Pancreas (tissue), 10 donors: ENCODE data around the gene GOLGA1. TPM values are rescaled to one million over a fixed set of nuclear protein-coding genes. Genes with fewer than 3 reads are reported as not detected.

Experiments used
- ATAC-seq, 4 donors: fragments of 200-7000 bp; cut with Tn5 transposase; one replicate each; pipeline versions ENCODE4 v1.8.0 to v1.9.1; 2020; ENCODE audit warnings: mild to moderate bottlenecking in 4 of 4, moderate library complexity in 4 of 4
- DNase-seq, 6 donors: peaks; one replicate each; pipeline ENCODE4 v3.0.0-alpha.2; 2020
- FAIRE-seq: peaks from 2 replicates; lab custom pipeline; 2012; peaks lifted over from hg19 to GRCh38; lab: Jason Lieb, UNC
- H3K27ac ChIP-seq, 4 donors: fragments of 200-600 bp; sonication (generic); 1 replicate in 3 of 4; 2 replicates in 1 of 4; pipeline versions ENCODE4 v1.5.0 to v1.8.0; 2020
- H3K27me3 ChIP-seq, 4 donors: fragments of 200-600 bp; one replicate each; pipeline ENCODE4 v1.8.0; 2021
- H3K36me3 ChIP-seq, 3 donors: fragments of 200-600 bp; sonication (generic) in 1 of 3; one replicate each; pipeline versions ENCODE4 v1.5.0 to v1.8.0; 2020 to 2021
- H3K4me1 ChIP-seq, 3 donors: fragments of 200-600 bp; one replicate each; pipeline ENCODE4 v1.8.0; 2021
- H3K4me3 ChIP-seq, 4 donors: fragments of 200-600 bp; sonication (generic) in 2 of 4; one replicate each; pipeline versions ENCODE4 v1.5.0 to v1.8.0; 2020 to 2021
- H3K9me3 ChIP-seq, 4 donors: fragments of 200-600 bp; one replicate each; pipeline ENCODE4 v1.8.0; 2021
- WGBS, 2 donors: extraction: QIAGEN DNeasy Blood & Tissue Kit; methylation state at CpG; one replicate each; pipeline ENCODE4 v1.1.7; 2013; 5-methylcytosine and 5-hydroxymethylcytosine counted together
- intact Hi-C, 3 donors: fragments of 100-400 bp; cut with DNase I; formaldehyde crosslinking; loops; one replicate each; pipeline versions ENCODE4 v1.11.1 to v1.14.2; 2022
- polyA plus RNA-seq, 2 donors: library from polyadenylated mRNA; stranded (reverse); fragments of 200-250 nt; gene quantifications; one replicate each; pipeline ENCODE4 v1.2.3, GENCODE V29; 2013
- total RNA-seq, 6 donors: library from RNA; stranded (reverse); fragmentation: NEBNext Ultra II Directional in 4 of 6; extraction: Animal tissue kit (Norgen Biotek cat#: 25700) in 4 of 6; gene quantifications; one replicate each; pipeline versions ENCODE4 v1.2.1 to v1.2.4, GENCODE V29; 2021 to 2023
- TF ChIP-seq, protein P1 (sequence below), 4 donors: fragments of 200-600 bp; sonication (generic) in 3 of 4; IDR thresholded peaks; one replicate each; pipeline versions ENCODE4 v1.5.0 to v1.8.0; 2021; ENCODE audit warnings: antibody characterized with exemption in 4 of 4
- donor health status: healthy with polysubstance abuse.
- donor health status: DM: no; HTN: no; CAD: no; lungs with moderate emphysema.
- donor health status: DM: no; HTN: no; CAD: no.
- donor health status: control.
- donor health status: control.
- donor health status: Bipolar disorder and iron deficiency.
- donor health status: DM: yes; HTN: yes; CAD: no.
- donor health status: DM: no; HTN: no; CAD: no.
- donor health status: DM: no; HTN: no; CAD: no.
- donor health status: DM: yes; HTN: yes; CAD: no.

The GOLGA1 gene
- total and polyA plus RNA-seq, 8 donors = 9.0 to 14.7 (median 10.9) TPM

DNA sequence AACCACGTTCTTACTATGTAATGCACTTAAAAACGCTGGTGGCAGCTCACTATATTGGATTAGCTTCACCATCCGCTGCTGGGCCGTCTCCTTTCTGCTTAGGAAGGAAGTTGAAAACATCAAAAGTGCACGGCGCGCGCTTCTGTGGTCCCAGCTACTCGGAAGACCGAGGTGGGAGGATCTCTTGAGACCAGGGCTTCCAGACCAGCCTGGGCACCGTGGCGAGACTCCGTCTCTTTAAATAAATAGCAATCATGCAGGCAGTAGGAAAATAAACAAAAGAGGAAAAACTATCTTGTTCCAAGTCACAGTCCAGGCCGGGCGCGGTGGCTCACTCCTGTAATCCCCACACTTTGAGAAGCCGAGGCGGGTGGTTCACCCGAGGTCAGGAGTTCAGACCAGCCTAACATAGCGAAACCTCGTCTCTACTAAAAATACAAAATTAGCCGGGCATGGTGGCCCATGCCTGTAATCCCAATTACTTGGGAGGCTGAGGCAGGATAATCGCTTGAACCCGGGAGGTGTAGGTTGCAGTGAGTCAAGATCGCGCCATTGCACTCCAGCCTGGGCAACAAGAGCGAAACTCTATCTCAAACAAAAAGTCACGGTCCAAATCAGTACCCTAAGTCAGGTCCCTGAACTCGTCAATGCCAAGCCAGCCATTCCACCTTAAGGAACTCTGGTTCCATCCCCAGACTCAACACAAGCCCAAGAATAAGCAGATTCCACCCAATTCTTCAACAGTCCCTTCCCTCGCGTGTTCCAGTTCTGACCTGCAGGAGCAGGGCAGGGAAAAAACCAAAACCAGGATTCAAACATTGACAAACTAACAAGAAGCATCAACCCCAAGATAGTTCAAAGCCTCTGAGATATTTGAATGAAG lies 1.0 kb upstream of the GOLGA1 start:
- FAIRE-seq (no peak), DNase-seq (peak; percentile 37 to 76 (median 57)), ATAC-seq (peak; percentile 33 to 58 (median 46))
- peak overlapping the region; percentile 75 to 90 (median 86) for H3K4me3 ChIP-seq
- no peaks in the 10 kb centered on the region for H3K27me3 ChIP-seq
- TF ChIP-seq, protein P1, sequence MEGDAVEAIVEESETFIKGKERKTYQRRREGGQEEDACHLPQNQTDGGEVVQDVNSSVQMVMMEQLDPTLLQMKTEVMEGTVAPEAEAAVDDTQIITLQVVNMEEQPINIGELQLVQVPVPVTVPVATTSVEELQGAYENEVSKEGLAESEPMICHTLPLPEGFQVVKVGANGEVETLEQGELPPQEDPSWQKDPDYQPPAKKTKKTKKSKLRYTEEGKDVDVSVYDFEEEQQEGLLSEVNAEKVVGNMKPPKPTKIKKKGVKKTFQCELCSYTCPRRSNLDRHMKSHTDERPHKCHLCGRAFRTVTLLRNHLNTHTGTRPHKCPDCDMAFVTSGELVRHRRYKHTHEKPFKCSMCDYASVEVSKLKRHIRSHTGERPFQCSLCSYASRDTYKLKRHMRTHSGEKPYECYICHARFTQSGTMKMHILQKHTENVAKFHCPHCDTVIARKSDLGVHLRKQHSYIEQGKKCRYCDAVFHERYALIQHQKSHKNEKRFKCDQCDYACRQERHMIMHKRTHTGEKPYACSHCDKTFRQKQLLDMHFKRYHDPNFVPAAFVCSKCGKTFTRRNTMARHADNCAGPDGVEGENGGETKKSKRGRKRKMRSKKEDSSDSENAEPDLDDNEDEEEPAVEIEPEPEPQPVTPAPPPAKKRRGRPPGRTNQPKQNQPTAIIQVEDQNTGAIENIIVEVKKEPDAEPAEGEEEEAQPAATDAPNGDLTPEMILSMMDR (IDR thresholded peaks at IDR 0.05) = no peak
- H3K36me3 ChIP-seq = peaks cover 0 to 5% (median 0%) of the 10 kb centered on the region in 3 donors
- H3K9me3 ChIP-seq = no peaks in the 10 kb centered on the region
- intact Hi-C loops = no loop called here
- peaks cover 0 to 8% (median 6%) of the 10 kb centered on the region in 3 donors for H3K4me1 ChIP-seq
- H3K27ac ChIP-seq = peak overlapping the region; percentile 96 to 99 (median 98)
- WGBS, 2 donors = 6 to 11% methylated on average over 31 of the region's 31 CpGs

DNA sequence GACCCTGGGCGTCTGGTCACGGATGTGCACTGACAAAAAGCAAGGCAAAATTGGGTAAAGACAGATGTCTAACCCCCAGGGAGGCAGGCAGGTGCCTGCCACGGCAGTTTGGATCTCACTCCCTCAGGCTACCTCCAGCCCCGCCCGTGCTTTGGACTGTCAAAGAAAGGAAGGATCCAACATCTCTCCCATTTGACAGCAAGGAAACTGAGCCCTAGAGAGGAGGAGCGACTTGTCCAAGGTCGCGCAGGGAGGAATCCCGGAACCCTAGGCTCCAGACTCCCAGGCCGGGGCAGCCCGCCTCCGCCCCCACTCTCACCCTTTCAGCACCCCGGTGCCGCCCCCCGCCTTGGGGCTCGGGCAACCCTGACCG lies 376 bp downstream of the GOLGA1 start:
- H3K27ac ChIP-seq = peak overlapping the region; percentile 96 to 99 (median 98)
- H3K4me3 ChIP-seq = peak overlapping the region; percentile 75 to 90 (median 86)
- H3K4me1 ChIP-seq = peaks cover 0 to 8% (median 6%) of the 10 kb centered on the region in 3 donors
- H3K27me3 ChIP-seq = no peaks in the 10 kb centered on the region
- no peaks in the 10 kb centered on the region for H3K9me3 ChIP-seq
- 0 to 1% methylated on average over 17 of the region's 17 CpGs for WGBS, 2 donors
- no peak for DNase-seq
- H3K36me3 ChIP-seq = peaks cover 0 to 5% (median 0%) of the 10 kb centered on the region in 3 donors
- intact Hi-C loops = no loop called here
- TF ChIP-seq, protein P1 (IDR thresholded peaks at IDR 0.05) = no peak
- ATAC-seq = peak in 3 of 4 donors; percentile 47 to 63 (median 54)
- FAIRE-seq = no peak

DNA sequence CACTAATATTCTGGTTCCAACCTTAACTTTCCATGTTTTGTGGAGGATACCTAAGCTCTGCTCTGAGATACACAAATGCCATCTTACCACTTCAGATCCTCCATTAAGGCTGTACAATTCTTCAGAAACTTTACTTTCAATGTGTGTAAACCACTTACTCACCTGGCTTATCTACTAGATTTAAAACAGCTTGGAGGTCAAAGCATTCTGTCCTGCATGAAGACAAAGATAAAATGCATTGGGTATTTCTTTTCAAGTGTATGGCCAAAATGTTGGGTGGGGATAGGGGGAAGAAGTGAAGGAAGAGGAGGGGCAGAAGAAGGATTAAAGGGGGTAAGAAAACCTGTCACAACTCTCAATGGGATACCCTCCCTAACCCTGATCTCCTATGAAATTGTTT lies 939 bp downstream of the GOLGA1 start:
- FAIRE-seq (no peak), ATAC-seq (no peak), DNase-seq (no peak)
- Histone ChIP-seq H3K4me3 (peak overlapping the region; percentile 75 to 90 (median 86)), H3K9me3 (no peaks in the 10 kb centered on the region), H3K4me1 (peaks cover 0 to 8% (median 6%) of the 10 kb centered on the region in 3 donors), H3K27me3 (no peaks in the 10 kb centered on the region), H3K36me3 (peaks cover 0 to 5% (median 0%) of the 10 kb centered on the region in 3 donors), H3K27ac (peak overlapping the region in 2 of 4 donors; percentile 96 to 99)
- intact Hi-C loops = no loop called here
- TF ChIP-seq, protein P1 (IDR thresholded peaks at IDR 0.05) = no peak

DNA sequence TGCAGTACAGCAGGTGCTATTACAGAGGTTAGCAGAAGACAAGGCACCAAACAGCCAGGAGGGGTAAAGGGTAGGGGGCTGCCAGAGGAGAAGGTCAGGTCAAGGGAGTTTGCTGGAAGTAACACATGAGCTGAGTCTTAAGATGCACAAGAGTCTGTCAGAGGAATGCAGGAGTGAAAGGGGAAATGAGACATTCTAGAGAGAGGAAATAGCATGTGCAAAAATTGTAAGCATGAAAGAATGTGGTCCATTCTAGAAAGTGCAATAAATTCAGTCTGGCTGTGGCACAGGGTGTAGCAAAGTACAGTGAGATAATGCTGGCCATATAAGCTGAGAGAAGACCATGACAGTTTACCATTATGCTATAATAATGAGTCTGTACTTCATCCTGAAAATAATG lies 6.6 kb downstream of the GOLGA1 start:
- Histone ChIP-seq H3K4me3 (no peak overlapping the region), H3K27ac (no peak overlapping the region), H3K4me1 (no peaks in the 10 kb centered on the region), H3K9me3 (no peaks in the 10 kb centered on the region), H3K27me3 (no peaks in the 10 kb centered on the region), H3K36me3 (peaks cover 4 to 25% (median 7%) of the 10 kb centered on the region in 3 donors)
- ATAC-seq (no peak), DNase-seq (no peak), FAIRE-seq (no peak)
- intact Hi-C loops = no loop called here
- TF ChIP-seq, protein P1 (IDR thresholded peaks at IDR 0.05) = no peak

DNA sequence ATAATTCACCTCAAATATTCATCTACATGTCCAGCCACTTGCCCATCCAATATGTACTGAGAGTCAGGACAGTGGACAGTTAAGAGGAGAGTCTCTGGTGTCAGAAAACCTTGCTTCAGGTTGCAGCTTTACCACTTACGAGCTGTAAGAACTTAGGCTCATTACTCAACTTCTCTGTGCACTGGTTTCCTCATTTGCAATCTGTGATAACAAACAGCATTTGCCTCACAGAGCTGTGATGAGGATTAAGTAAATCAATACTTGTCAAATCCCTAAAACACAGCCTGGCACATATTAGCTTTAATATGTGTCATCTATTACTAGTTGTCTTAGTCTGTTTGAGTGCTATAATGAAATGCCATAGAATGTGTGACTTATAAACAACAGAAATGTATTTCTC lies 8.6 kb downstream of the GOLGA1 start:
- H3K36me3 ChIP-seq = peaks cover 7 to 20% (median 9%) of the 10 kb centered on the region in 3 donors
- intact Hi-C loops = no loop called here

More for the DNA sequence above, 8.6 kb downstream of the GOLGA1 start:
- Histone ChIP-seq H3K4me1 (no peaks in the 10 kb centered on the region), H3K4me3 (no peak overlapping the region), H3K27ac (no peak overlapping the region), H3K27me3 (no peaks in the 10 kb centered on the region), H3K9me3 (no peaks in the 10 kb centered on the region)
- ATAC-seq (no peak), FAIRE-seq (no peak), DNase-seq (no peak)
- 65 to 66% methylated on average over 1 of the region's 1 CpG for WGBS, 2 donors
- TF ChIP-seq, protein P1 (IDR thresholded peaks at IDR 0.05) = no peak
